Nucleus accumbens (tissue), 56 donors: ENCODE data around the gene ASB7.

ENCODE experiments used
- DNase-seq, 56 donors: peaks; one replicate each; lab custom pipeline; 2025; lab: John Stamatoyannopoulos, UW

The ASB7 gene

GRCh38 chr15:100596792-100597191, 5.6 kb upstream of the ASB7 start:
- DNase-seq: peak in 2 of 56 donors; percentile 1 to 3

DNA sequence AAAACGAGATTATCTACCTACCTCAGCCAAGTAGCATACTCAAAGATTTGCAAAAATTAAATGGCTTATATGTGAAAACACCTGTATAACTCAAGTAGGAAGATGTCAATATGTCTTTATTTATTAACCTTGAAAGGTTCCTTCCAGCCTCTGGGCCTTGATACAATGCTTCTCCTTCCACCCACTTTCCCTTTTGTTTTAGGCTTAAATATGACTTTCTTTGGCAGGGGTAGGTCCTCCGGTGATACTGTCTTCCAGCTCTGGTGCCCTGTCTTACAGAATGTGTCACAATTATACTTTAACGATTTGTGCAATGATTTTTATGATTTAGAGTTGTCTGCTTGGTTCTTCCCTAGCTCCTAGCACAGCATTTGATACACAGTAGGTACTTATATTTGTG, 4.5 kb upstream of the ASB7 start:
- DNase-seq: no peak

DNA sequence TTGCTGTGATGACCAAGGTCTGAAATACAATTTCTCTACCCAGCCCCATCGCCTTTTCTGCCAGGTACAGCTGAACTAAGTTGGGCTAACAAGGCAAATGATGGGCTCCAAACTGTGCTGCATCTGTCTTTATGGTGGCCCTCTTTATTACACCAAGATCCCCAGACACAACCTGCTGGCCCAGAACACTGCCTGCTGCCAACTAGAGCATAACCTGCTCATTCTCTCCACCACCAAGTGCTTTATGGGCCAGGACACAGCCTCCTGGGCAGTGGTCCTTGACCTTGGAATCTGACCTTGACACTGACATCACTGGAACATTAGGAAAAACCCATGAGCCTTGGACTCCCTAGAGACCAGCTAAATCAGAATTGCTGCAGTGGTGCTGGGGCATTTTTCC, 3.7 kb upstream of the ASB7 start:
- DNase-seq: no peak

DNA sequence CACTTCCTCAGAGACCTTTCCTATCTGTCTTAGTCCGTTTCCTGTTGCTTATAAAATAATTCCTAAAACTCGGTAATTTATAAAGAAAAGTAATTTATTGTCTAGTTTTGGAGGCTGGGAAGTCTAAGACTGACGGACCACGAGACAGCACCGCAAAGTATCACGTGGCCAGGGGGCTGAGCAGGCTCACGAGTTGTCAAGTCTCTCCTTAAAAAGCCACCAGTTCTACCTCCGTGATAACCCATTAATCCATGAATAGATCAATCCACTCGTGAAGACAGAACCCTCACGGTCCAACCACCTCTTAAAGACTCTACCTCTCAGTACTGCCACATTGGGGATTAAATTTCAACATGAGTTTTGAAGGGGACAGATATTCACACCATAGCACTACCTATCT, 1.2 kb upstream of the ASB7 start:
- peak in 2 of 56 donors; percentile 4 to 5 for DNase-seq

DNA sequence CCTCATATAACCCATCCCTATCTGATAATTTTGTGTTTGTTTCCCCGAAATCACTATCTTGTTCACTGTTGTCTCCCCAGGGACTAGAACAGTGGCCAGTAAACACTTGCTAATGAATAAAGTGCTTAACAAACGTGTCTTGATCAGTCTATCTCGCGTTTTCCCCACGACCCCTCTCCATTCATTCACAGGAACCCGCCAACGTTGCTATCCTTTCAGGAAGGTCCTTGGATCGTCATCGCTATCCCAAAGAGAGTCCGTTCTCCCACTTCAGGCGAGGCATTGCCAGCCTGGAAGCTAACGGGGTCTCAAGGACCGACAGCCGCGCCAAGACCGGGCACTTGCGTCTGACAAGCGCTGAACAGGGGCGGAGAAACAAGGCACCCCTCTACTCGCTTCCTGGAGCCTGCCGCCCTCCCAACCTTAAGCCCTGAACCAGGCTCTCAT, 749 bp upstream of the ASB7 start:
- no peak for DNase-seq

DNA sequence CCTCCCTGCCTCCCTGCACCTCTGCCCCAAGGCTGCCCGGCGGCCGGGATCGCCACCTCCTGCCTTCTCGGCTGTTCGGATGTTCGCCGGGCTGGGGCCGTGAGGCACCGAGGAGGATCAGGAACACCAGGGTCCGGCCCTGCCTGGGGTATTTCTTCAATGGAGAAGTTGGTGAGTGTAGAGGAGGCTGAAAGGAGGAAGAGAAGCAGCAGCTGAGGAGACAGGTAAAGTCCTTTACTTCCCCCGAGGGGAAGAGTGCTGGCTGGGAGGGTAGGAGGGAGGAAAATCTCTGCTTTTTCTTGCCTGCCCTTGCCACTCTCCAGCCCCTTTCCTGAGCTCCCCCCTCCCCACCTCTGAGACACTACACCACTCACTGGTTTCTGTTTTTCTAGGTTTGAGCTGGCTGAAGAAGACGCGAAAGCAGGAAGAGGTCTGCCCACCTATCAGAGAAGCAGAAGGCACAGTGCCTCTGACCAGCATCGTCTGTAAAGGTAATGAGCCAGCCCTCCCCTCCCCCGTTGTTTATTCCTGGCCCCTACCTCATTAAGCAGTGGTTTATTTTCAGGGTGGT, 519 bp downstream of the ASB7 start:
- DNase-seq: peak in 2 of 56 donors; percentile 77 to 78

- no peak for DNase-seq
These were observed 10.2 kb downstream of the ASB7 start for GRCh38 chr15:100612539-100612938.

DNA sequence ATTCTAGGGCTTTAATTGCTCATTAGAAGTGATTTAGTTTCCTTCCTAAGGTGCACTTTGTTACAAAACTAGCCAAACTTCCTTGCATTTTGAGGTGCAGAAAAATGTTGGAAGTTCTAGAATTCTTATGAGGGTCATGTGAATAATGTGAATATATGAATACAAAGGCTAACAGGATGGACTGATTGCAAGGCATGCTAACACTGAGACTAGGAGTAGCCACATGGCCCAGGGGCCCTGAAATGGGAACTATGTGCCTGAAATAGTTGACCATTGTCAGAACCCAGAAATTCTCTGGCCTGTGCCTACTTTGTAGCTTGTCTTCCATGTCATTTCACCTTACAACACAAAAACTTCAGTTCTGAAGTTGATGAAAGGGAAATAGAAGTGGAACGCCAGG, 10.8 kb downstream of the ASB7 start:
- no peak for DNase-seq

GRCh38 chr15:100614336-100614735, 11.9 kb downstream of the ASB7 start:
- no peak for DNase-seq

- no peak for DNase-seq
These were observed 12.5 kb downstream of the ASB7 start for GRCh38 chr15:100614918-100615317.

DNA sequence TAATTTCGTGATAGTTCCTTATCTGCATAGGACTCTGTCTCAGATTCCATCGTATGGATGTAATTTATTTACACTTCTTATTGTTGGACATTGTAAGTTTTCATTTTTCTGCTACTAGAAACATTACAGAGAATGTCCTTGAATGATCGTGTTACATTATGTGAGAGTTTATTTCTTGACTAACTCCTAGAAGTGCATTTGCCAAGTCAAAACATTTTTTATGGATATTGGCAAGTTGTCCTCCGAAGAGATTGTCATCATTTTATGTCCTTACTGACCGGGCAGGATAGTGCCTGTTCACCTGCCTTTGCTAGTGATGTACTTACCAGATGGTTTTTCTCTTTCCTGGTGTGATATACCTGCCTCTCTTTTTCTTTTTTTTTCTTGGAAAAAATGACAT, 13.4 kb downstream of the ASB7 start:
- no peak for DNase-seq

GRCh38 chr15:100616700-100617099, 14.3 kb downstream of the ASB7 start:
- no peak for DNase-seq

GRCh38 chr15:100623301-100623700, 20.9 kb downstream of the ASB7 start:
- no peak for DNase-seq

- peak in 45 of 56 donors; percentile 0 to 78 (median 29) for DNase-seq
These were observed 25.5 kb downstream of the ASB7 start for GRCh38 chr15:100627789-100628395.

DNA sequence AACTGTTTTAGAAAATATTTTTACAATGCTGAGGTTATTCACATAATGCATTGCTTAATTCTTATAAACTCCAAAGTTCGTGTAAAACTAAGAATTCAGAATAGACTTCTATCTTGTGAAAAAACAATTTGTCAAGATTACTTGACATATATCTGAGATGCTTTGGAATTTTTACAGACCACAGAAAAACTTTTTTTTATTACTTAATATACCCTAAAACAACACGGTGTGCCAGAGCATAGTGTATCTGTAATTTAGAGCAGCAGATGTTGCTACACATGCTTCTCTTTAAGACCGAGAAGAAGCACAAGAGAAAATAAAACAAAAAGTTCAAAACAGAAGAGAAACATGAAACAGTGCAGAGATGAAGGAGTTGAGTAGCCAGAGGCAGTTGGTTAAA, 26.4 kb downstream of the ASB7 start:
- no peak for DNase-seq

DNA sequence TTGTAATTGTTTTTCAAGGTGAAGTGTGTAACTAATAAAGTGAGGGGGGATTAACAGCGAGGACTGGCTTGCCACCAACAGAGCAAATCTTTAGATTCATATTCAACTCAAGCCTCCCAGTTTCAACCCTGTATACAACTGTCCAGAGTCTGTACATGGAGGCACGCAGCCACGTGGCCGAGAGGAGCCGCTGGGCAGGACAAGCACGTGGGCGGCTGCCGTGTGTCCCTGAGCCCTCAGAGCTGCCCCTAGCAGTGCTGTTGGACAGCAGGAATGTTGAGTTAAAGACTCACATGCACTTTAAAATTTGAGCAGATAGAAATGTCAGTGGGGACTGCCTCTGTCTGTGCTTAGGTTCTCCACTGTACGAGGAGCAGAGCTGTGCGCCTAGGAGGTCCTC, 29.4 kb downstream of the ASB7 start:
- no peak for DNase-seq

- DNase-seq: no peak
These were observed 31.3 kb downstream of the ASB7 start for GRCh38 chr15:100633763-100634075.

DNA sequence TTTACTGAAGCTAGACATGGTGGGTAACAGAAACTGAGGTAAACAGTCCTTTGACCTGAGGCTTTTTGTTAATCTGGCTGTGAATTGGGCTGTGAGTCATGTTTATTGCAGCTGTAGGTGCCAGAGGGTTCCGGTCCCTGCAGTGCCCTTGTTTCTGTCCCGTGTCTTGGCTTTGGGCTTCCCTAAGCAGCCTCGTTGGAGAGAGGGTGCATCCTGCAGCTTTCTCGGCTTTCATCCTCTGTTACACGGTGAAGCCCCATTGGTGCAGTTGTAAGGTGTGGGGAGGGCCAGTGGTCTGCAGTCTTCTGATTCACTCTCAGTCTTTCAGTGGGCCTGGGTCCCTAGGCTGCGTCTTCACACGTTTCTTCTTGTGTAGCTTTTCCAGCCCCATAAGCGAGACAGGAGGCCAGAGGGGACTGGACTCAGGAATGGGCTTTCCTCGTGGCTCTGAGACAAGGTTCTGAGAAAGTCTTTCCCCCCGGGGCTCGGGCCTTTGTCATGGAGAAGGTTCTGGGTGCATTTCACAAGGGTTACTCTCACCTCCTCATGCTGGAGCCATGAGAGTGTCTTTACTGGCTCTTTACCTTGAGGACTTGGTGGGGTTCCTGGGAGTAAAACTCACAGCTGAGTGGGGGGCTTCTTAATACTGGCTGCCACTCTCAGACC, 33.1 kb downstream of the ASB7 start:
- DNase-seq: no peak

- DNase-seq: no peak
These were observed 35.9 kb downstream of the ASB7 start for GRCh38 chr15:100638177-100638730.

DNA sequence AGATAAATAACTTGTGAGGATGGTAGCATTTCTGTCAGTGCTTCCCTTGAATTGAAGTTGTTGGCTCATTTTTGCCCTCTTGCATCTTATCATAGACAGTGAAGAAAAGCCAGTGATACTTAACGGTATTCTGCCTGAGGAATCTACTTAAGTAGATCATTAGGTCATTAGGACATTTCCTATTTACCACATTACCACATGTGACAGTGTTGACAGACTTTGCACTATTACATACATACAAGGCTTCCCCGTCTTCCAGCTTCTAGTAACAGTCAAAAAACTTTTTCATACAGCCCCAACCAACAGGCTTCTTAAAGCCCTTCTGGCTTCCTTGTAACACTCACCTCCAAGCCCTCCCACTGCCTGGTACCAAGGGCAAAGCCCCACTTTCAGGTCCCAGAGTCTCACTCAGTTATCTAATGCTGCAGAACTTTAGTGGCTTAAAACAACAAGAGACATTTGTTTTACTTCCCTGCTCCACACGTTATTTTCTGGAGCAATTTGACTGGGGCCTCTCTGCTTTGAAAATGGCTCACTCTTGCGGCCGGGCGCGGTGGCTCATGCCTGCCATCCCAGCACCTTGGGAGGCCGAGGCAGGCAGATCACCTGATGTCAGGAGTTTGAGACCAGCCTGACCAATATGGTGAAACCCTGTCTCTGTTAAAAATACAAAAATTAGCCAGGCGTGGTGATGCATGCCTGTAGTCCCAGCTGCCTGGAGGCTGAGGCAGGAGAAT, 40.0 kb downstream of the ASB7 start:
- no peak for DNase-seq

DNA sequence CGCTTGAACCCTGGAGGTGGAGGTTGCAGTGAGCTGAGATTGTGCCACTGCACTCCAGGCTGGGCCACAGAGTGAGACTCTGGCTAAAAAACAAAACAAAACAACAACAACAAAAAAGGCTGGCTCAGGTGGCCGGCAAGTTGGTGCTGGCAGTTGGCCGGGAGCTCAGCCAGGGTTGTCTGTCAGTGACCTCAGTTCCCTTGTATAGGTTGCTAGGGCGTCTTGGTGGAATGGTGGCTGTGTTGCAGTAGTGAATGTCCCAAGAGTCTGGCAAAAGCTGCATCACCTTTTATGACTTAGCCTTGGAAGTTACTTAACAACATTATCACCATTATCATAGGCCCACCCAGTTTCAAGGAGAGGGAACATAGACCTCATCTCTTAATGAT, 40.6 kb downstream of the ASB7 start:
- no peak for DNase-seq
